ENCODE measurements around the gene RPL10. TPM values are rescaled to one million over a fixed set of nuclear protein-coding genes. Genes with fewer than 3 reads are reported as not detected.

RPL10 gene
- total and polyA plus RNA-seq, 2 of the 13 experiments (the other 11 are each of a cell fraction or from before 2014, with no cell fraction given) = 2,381 to 4,713 TPM

DNA sequence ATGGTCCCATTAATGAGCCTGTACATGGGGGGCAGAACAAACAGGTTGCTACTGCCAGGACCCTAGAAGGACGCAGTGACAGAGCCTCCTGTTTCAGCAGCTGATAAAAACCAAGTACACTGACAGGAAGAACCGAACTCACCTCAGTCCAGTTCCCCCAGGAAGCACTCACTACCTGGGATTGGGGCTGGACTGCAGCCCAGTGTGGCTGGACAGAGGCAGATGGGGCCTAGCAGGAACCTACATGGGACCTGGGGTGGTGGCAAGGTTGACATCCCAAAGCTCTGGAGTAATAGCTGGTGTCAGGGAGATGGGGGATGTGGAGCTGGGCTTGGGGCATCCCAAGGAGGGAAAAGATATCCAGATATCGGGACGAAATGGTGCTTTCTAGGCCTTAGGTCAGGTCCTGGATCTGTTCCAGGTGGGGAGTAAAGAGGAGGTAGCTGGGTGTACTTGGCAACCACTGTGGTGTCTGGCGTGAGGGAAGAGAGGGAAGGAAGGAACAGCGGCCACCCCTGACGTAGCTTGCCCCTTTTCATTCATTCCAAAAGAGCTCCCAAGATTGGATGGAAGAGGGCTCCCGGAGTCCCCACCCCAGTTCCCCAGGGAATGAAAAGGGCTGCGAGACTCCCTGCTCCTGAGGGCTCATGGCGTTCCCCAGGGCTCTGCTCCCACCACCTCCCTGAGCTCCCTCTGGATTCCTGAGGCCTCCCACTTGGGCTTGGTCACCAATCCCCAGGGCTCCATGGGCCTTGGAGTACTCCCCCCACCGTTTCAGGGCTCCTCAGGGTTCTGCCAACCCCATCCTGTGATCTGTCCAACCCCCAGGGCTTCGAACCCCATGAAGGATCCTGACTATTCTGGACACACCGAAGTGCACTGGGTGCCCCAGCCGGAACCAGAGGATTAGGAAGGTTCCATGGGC lies 14.6 kb upstream of the RPL10 start (continued):
- TF ChIP-seq, protein P1, sequence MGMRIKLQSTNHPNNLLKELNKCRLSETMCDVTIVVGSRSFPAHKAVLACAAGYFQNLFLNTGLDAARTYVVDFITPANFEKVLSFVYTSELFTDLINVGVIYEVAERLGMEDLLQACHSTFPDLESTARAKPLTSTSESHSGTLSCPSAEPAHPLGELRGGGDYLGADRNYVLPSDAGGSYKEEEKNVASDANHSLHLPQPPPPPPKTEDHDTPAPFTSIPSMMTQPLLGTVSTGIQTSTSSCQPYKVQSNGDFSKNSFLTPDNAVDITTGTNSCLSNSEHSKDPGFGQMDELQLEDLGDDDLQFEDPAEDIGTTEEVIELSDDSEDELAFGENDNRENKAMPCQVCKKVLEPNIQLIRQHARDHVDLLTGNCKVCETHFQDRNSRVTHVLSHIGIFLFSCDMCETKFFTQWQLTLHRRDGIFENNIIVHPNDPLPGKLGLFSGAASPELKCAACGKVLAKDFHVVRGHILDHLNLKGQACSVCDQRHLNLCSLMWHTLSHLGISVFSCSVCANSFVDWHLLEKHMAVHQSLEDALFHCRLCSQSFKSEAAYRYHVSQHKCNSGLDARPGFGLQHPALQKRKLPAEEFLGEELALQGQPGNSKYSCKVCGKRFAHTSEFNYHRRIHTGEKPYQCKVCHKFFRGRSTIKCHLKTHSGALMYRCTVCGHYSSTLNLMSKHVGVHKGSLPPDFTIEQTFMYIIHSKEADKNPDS (CRISPR knock-in tag; IDR thresholded peaks at IDR 0.05) = no peak
- TF ChIP-seq ZBTB38 (CRISPR knock-in tag; IDR thresholded peaks at IDR 0.05) (no peak), MAF1 (CRISPR knock-in tag; IDR thresholded peaks at IDR 0.05; ENCODE audit: borderline replicate concordance) (no peak), TEAD2 (CRISPR knock-in tag; IDR thresholded peaks at IDR 0.05) (no peak), POLR2A (IDR thresholded peaks at IDR 0.05; ENCODE audit: insufficient read depth in 1 of 2, low read depth in 2 of 2, low read length in 2 of 2) (no peak)

DNA sequence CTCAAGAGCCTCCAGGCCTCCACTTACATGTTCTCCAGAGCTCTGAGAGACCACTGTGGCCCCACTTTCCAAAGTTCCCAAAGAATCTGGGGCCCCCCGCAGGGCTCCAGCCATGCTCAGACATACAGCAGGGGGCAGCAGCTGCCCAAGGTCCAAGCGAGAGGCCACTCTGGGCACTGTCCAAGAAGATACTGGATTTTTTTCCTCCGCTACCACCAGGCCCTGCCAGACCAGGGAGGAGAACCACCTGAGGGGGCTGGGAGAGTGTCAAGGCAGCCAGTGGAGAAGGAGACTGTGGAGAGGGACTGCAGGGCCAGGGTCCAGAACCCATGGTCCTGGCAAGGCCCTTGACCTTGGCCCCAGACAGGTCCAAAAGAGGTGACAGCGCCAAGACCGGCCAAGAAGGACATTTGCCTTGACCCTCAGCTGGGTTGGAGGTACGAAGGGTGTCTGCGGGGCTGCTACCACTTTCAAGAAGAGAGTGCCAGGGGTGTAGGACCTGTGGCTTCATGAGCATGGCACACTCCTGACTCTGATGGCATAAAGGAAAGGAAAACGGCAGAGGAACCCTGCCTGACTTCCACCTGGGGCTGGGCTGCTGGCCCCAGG lies 13.8 kb upstream of the RPL10 start:
- H3K9ac ChIP-seq (ENCODE audit: insufficient read depth, low read depth, low read length) = 0 out of 2 replicates have a peak overlapping the region, but pooled peaks have one; percentile 34
- no peak for DNase-seq (ENCODE audit: low spot score)
- H3K4me3 ChIP-seq (replicated peaks in 1 of 3; ENCODE audit: insufficient read depth in 1 of 3, low read depth in 2 of 3, low read length in 3 of 3) = peak overlapping the region in 2 of 3 experiments; percentile 31 to 65; a peak in 3 of 6 replicates
- no CpG with 5 or more reads among the region's 8 CpGs for WGBS (ENCODE audit: low lambda C conversion rate)
- H3K9me3 ChIP-seq (ENCODE audit: low read length) = no peaks in the 10 kb centered on the region
- CTCF ChIA-PET (ENCODE audit: low intra/inter-chr PET ratio, low total read pairs) = interaction anchor here (1.2 to 1.5 kb wide), 3 partner anchors 150 to 152 kb away, joined by 3 to 5 read pairs (median 4); no protein-coding TSS in a partner anchor
- peak; percentile 4 for FAIRE-seq
- peaks cover 19% of the 10 kb centered on the region for H3K4me1 ChIP-seq (ENCODE audit: insufficient read depth, low read length)
- in situ Hi-C loops (cut with HindIII; ENCODE audit: extremely low pct_ligation_motif_present, low pct_unique_long_range_greater_than_20kb) (no loop called here), intact Hi-C loops (cut with micrococcal nuclease; ENCODE audit: unreplicated experiment) (no loop called here)
- no peaks in the 10 kb centered on the region for H3K36me3 ChIP-seq (replicated peaks in 1 of 2; ENCODE audit: control insufficient read depth in 1 of 2, insufficient read depth in 2 of 2, low read length in 2 of 2)
- BruUV-seq (replicated peaks) = no TSS peak
- peaks cover 8% of the 10 kb centered on the region for H3K79me2 ChIP-seq (ENCODE audit: insufficient read depth, low read length)
- H2AFZ ChIP-seq (ENCODE audit: low read length) = no peak overlapping the region
- peak overlapping the region; percentile 72 for H3K4me2 ChIP-seq (ENCODE audit: low read depth, low read length)
- no peak overlapping the region for H3K27ac ChIP-seq (ENCODE audit: extremely low read length, insufficient read depth, low read length)
- no peaks in the 10 kb centered on the region for H4K20me1 ChIP-seq (ENCODE audit: insufficient read depth, low read length)
- POLR2A ChIA-PET = interaction anchor here (0.8 to 1.7 kb wide), 3 partner anchors 11 to 13 kb away, joined by 3 to 5 read pairs (median 4); partner anchors contain the start of gene RPL10
- H3K27me3 ChIP-seq (ENCODE audit: control insufficient read depth in 1 of 2, insufficient read depth in 2 of 2, low read length in 2 of 2) = no peaks in the 10 kb centered on the region
- peak; percentile 21 for ATAC-seq
- TF ChIP-seq, protein P2, sequence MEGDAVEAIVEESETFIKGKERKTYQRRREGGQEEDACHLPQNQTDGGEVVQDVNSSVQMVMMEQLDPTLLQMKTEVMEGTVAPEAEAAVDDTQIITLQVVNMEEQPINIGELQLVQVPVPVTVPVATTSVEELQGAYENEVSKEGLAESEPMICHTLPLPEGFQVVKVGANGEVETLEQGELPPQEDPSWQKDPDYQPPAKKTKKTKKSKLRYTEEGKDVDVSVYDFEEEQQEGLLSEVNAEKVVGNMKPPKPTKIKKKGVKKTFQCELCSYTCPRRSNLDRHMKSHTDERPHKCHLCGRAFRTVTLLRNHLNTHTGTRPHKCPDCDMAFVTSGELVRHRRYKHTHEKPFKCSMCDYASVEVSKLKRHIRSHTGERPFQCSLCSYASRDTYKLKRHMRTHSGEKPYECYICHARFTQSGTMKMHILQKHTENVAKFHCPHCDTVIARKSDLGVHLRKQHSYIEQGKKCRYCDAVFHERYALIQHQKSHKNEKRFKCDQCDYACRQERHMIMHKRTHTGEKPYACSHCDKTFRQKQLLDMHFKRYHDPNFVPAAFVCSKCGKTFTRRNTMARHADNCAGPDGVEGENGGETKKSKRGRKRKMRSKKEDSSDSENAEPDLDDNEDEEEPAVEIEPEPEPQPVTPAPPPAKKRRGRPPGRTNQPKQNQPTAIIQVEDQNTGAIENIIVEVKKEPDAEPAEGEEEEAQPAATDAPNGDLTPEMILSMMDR (CRISPR knock-in tag; IDR thresholded peaks at IDR 0.05) = peak; percentile 62
- TF ChIP-seq, protein P3, sequence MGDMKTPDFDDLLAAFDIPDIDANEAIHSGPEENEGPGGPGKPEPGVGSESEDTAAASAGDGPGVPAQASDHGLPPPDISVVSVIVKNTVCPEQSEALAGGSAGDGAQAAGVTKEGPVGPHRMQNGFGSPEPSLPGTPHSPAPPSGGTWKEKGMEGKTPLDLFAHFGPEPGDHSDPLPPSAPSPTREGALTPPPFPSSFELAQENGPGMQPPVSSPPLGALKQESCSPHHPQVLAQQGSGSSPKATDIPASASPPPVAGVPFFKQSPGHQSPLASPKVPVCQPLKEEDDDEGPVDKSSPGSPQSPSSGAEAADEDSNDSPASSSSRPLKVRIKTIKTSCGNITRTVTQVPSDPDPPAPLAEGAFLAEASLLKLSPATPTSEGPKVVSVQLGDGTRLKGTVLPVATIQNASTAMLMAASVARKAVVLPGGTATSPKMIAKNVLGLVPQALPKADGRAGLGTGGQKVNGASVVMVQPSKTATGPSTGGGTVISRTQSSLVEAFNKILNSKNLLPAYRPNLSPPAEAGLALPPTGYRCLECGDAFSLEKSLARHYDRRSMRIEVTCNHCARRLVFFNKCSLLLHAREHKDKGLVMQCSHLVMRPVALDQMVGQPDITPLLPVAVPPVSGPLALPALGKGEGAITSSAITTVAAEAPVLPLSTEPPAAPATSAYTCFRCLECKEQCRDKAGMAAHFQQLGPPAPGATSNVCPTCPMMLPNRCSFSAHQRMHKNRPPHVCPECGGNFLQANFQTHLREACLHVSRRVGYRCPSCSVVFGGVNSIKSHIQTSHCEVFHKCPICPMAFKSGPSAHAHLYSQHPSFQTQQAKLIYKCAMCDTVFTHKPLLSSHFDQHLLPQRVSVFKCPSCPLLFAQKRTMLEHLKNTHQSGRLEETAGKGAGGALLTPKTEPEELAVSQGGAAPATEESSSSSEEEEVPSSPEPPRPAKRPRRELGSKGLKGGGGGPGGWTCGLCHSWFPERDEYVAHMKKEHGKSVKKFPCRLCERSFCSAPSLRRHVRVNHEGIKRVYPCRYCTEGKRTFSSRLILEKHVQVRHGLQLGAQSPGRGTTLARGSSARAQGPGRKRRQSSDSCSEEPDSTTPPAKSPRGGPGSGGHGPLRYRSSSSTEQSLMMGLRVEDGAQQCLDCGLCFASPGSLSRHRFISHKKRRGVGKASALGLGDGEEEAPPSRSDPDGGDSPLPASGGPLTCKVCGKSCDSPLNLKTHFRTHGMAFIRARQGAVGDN (CRISPR knock-in tag; IDR thresholded peaks at IDR 0.05) = peak; percentile 38
- TF ChIP-seq ZNF747 (CRISPR knock-in tag; IDR thresholded peaks at IDR 0.05; ENCODE audit: borderline replicate concordance) (0 out of 2 replicates have a peak, but pooled peaks have one; percentile 36), POLR2A (IDR thresholded peaks at IDR 0.05; ENCODE audit: insufficient read depth in 1 of 2, low read depth in 2 of 2, low read length in 2 of 2) (no peak)
- TF ChIP-seq, protein P4, sequence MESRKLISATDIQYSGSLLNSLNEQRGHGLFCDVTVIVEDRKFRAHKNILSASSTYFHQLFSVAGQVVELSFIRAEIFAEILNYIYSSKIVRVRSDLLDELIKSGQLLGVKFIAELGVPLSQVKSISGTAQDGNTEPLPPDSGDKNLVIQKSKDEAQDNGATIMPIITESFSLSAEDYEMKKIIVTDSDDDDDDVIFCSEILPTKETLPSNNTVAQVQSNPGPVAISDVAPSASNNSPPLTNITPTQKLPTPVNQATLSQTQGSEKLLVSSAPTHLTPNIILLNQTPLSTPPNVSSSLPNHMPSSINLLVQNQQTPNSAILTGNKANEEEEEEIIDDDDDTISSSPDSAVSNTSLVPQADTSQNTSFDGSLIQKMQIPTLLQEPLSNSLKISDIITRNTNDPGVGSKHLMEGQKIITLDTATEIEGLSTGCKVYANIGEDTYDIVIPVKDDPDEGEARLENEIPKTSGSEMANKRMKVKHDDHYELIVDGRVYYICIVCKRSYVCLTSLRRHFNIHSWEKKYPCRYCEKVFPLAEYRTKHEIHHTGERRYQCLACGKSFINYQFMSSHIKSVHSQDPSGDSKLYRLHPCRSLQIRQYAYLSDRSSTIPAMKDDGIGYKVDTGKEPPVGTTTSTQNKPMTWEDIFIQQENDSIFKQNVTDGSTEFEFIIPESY (CRISPR knock-in tag; IDR thresholded peaks at IDR 0.05) = peak; percentile 95

Measured in HepG2 (cell line).